Muscle of leg (tissue), 11 donors: Measurements from ENCODE around the gene CROT. TPM values are rescaled to one million over a fixed set of nuclear protein-coding genes. Genes with fewer than 3 reads are reported as not detected.
"Not testable (repeated sequence)": the region's sequence is repeated elsewhere in the genome, so short reads cannot be mapped to it uniquely, and the experiment has no call there.

Source experiments
- DNase-seq: peaks from one replicate; pipeline ENCODE4 v3.0.0; 2013
- H3K27ac ChIP-seq: one replicate; pipeline ENCODE4 v1.5.1; 2013; ENCODE audit warnings: mild to moderate bottlenecking, low read length, control low read depth
- H3K27me3 ChIP-seq: one replicate; pipeline ENCODE4 v1.6.1; 2013; ENCODE audit warnings: low read length; ENCODE audit not compliant: control insufficient read depth, insufficient read depth
- H3K36me3 ChIP-seq: one replicate; pipeline ENCODE4 v1.6.1; 2013; ENCODE audit warnings: low read length; ENCODE audit not compliant: control insufficient read depth, insufficient read depth
- H3K4me1 ChIP-seq: one replicate; pipeline ENCODE4 v1.6.1; 2013; ENCODE audit warnings: low read length; ENCODE audit not compliant: control insufficient read depth, insufficient read depth
- H3K4me3 ChIP-seq: one replicate; pipeline ENCODE4 v1.5.1; 2013; ENCODE audit warnings: low read length, control low read depth
- H3K9me3 ChIP-seq: replicated peaks from 2 replicates; pipeline ENCODE4 v1.6.1; 2013; ENCODE audit warnings: low read depth, low read length; ENCODE audit not compliant: control insufficient read depth
- WGBS: methylation state at CpG from one replicate; pipeline ENCODE4 v1.1.5; 2013; ENCODE audit warnings: missing lambda C conversion rate; ENCODE audit not compliant: insufficient coverage; 5-methylcytosine and 5-hydroxymethylcytosine counted together
- polyA plus RNA-seq, 8 donors: library from polyadenylated mRNA; unstranded; fragments of 120-200 nt; gene quantifications; one replicate each; pipeline versions ENCODE4 v1.2.1 to v1.2.3, GENCODE V29; 2013; ENCODE audit warnings: inconsistent platforms in 1 of 8, low replicate concordance in 1 of 8; ENCODE audit not compliant: insufficient read length in 8 of 8, insufficient read depth in 1 of 8
- total RNA-seq: library from RNA; stranded (reverse); fragments of 120-200 nt; gene quantifications from one replicate; pipeline ENCODE4 v1.2.4, GENCODE V29; 2013

CROT gene
- total and polyA plus RNA-seq, 9 donors, result 7.3 to 14.7 (median 9.5) TPM

GRCh38 chr7:87319154-87319581, 26.3 kb upstream of the CROT start:
- not testable (repeated sequence) for H3K9me3 ChIP-seq, H3K4me1 ChIP-seq, H3K36me3 ChIP-seq, DNase-seq, H3K27me3 ChIP-seq, H3K27ac ChIP-seq, H3K4me3 ChIP-seq
- 76% methylated on average over 6 of the region's 8 CpGs for WGBS

DNA sequence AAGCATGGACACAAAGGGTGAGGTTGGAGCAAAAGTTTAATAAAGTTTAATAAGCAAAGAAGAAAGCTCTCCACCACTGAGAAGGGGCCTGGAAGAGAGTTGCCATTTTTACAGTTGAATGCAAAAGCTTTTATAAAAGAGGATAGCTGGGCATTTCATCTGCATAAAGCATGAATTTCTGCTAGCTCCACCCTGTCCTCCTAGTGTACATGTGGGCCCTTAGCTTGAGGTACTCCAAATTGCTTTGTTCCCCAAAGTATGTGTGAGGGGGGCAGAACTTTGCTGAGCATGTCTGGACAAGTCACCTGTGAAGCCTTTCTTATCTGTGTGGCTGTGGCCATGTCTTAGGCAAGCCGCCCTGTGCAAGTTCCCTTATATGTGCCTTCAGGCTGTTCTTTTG, 22.6 kb upstream of the CROT start:
- WGBS, result no CpG with 5 or more reads among the region's 1 CpG
- Histone ChIP-seq H3K9me3 (peaks cover 9% of the 10 kb centered on the region), H3K4me1 (no peaks in the 10 kb centered on the region), H3K36me3 (no peaks in the 10 kb centered on the region), H3K4me3 (no peak overlapping the region), H3K27ac (no peak overlapping the region), H3K27me3 (no peaks in the 10 kb centered on the region)
- DNase-seq, result no peak

DNA sequence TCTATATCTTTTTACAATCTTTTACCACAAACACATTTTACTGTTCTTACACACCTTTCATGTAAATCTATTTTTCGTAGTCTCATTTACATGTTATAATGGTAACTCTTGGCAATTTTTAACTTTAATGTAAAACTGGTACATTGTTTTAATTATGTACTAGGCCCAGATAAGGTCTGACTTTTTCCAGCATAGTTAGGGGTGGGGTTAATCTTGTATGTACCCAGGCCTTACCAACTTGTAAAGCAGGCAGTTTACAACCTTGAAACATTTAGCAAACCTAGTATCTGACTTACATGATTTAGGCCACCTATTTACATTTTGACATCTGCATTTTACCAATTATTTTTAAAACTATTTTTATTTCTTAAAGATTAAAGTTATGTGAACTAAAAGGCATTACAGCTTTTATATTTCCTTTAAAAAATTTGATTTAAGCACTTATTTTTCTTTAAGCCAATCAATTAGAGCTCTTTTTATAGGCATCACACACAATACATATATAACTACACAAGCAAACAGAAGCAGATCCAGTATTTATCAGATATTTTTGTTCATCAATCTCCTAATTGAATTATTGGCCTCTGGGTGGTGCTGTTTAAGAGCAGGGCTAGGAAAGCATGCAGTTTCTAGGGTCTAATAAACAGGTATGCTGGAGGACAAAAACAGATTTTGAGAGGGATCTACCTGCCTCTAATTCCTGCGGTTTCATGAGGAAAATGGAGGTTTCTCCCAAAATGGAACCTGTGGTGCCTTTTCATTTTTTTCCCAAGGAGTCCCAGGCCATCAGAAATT, 19.7 kb upstream of the CROT start:
- DNase-seq, result no peak
- Histone ChIP-seq H3K27ac (no peak overlapping the region), H3K36me3 (peaks cover 3% of the 10 kb centered on the region), H3K27me3 (no peaks in the 10 kb centered on the region), H3K4me1 (no peaks in the 10 kb centered on the region), H3K4me3 (no peak overlapping the region), H3K9me3 (peaks cover 33% of the 10 kb centered on the region)
- WGBS, result 100% methylated on average over 1 of the region's 2 CpGs

DNA sequence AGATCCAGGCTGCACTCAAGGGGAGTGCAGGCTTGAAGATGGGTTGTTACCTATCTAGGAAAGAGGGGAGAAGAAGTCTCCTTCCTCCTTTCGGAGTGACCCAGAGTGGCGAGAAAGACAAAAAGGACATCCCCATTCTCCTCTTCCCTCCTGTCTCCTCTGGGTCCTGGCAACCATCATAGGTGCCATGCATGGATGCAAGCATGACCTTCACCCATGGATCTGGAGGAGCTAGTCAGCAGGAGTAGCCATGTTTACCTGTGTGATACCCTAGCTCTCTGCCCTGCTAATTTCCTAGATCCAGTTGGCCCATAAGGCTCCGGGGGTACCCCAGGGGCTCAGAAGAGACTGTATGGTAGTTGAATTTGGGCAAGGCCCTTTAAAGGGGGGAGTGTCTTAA, 17.2 kb upstream of the CROT start:
- H3K36me3 ChIP-seq, result peaks cover 3% of the 10 kb centered on the region
- H3K4me3 ChIP-seq, result no peak overlapping the region
- H3K27ac ChIP-seq, result no peak overlapping the region
- H3K27me3 ChIP-seq, result no peaks in the 10 kb centered on the region
- DNase-seq, result peak; percentile 17
- WGBS, result no CpG with 5 or more reads among the region's 3 CpGs
- H3K9me3 ChIP-seq, result peaks cover 33% of the 10 kb centered on the region
- H3K4me1 ChIP-seq, result no peaks in the 10 kb centered on the region

DNA sequence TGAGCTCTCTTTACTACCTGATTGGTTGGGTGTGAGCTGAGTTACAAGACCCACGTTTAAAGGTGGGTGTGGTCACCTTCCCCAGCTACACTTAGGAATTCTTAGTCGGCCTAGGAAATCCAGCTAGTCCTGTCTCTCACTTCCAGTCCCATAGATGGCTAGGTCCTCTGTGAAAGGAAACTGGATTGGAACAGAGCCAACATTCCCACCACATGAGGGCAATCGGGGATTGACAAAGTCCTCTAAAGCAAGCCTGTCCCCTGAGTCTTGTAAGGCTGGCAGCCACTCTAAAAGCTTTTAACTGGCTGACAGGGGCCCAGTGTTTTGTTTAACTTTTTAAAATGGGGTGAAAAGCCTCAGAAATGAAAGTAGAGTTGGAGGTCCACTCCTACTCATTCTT, 15.1 kb upstream of the CROT start:
- peaks cover 33% of the 10 kb centered on the region for H3K9me3 ChIP-seq
- WGBS, result 50% methylated on average over 1 of the region's 3 CpGs
- no peak for DNase-seq

GRCh38 chr7:87330942-87331341, 14.5 kb upstream of the CROT start:
- WGBS, result 80% methylated on average over 1 of the region's 2 CpGs
- no peak for DNase-seq
- H3K36me3 ChIP-seq, result peaks cover 3% of the 10 kb centered on the region
- H3K4me1 ChIP-seq, result no peaks in the 10 kb centered on the region
- peaks cover 33% of the 10 kb centered on the region for H3K9me3 ChIP-seq
- H3K4me3 ChIP-seq, result no peak overlapping the region
- no peaks in the 10 kb centered on the region for H3K27me3 ChIP-seq
- no peak overlapping the region for H3K27ac ChIP-seq

More for the DNA sequence above, 15.1 kb upstream of the CROT start:
- Histone ChIP-seq H3K4me3 (no peak overlapping the region), H3K27me3 (no peaks in the 10 kb centered on the region), H3K36me3 (peaks cover 3% of the 10 kb centered on the region), H3K4me1 (no peaks in the 10 kb centered on the region), H3K27ac (no peak overlapping the region)

GRCh38 chr7:87331687-87332252, 13.7 kb upstream of the CROT start:
- 84% methylated on average over 3 of the region's 5 CpGs for WGBS
- Histone ChIP-seq H3K4me3 (no peak overlapping the region), H3K9me3 (peaks cover 33% of the 10 kb centered on the region), H3K27me3 (no peaks in the 10 kb centered on the region), H3K27ac (no peak overlapping the region), H3K4me1 (no peaks in the 10 kb centered on the region), H3K36me3 (peaks cover 3% of the 10 kb centered on the region)
- DNase-seq, result no peak

DNA sequence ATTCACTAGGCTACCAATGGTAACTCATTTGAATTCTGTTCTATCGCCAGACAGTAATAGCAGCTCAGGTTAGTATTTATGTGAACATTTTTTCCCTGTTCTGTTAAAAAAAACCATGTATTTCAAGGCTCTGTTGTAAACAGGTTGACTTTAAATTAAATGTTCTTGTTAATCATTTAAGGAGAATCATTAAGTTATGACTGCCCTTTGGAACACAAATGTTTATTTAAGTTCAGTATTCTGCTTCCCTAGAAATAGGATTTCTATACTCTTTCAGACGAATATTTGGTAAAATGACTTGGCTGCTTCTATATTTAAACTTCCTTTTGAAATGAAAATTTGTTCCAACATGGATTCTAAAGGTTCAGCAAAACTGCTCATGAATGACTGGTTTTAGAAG, 13.1 kb upstream of the CROT start:
- Histone ChIP-seq H3K9me3 (peaks cover 29% of the 10 kb centered on the region), H3K4me3 (no peak overlapping the region), H3K36me3 (peaks cover 3% of the 10 kb centered on the region), H3K4me1 (no peaks in the 10 kb centered on the region), H3K27me3 (no peaks in the 10 kb centered on the region), H3K27ac (no peak overlapping the region)
- WGBS, result no CpG with 5 or more reads among the region's 2 CpGs
- DNase-seq, result no peak

- Histone ChIP-seq H3K9me3 (no peaks in the 10 kb centered on the region), H3K36me3 (peaks cover 2% of the 10 kb centered on the region), H3K27ac (no peak overlapping the region), H3K4me3 (no peak overlapping the region), H3K4me1 (no peaks in the 10 kb centered on the region), H3K27me3 (no peaks in the 10 kb centered on the region)
- no peak for DNase-seq
- 100% methylated on average over 1 of the region's 4 CpGs for WGBS
These were observed 9.3 kb upstream of the CROT start for GRCh38 chr7:87336136-87336535.

DNA sequence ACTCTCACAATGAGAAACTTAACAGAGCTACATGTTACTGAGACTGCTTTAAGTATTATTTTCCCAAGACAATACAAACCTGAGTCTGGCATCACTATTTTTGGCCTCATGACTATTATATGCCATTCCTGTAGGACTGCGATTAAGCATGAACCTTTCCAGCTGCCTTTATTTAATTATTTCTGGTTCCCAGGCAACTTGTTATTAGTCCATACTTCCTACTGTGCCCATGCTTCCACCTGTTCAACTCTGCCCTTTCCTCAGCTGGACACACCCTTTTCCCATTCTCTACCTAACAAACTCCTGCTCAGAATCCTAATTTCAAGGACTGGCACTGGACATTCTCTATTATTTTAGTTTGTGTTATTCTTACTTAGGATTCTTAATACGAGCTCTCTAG, 8.1 kb upstream of the CROT start:
- H3K36me3 ChIP-seq, result peaks cover 6% of the 10 kb centered on the region
- 100% methylated on average over 1 of the region's 2 CpGs for WGBS

More for the DNA sequence above, 8.1 kb upstream of the CROT start:
- H3K4me3 ChIP-seq, result no peak overlapping the region
- DNase-seq, result no peak
- H3K27ac ChIP-seq, result no peak overlapping the region
- H3K4me1 ChIP-seq, result no peaks in the 10 kb centered on the region
- H3K9me3 ChIP-seq, result no peaks in the 10 kb centered on the region
- H3K27me3 ChIP-seq, result no peaks in the 10 kb centered on the region
